H1 (cell line): Measurements from ENCODE around the gene SLC2A8. TPM values are rescaled to one million over a fixed set of nuclear protein-coding genes. Genes with fewer than 3 reads are reported as not detected.

Experiments used
- PHF8 ChIP-seq: fragments of 200-600 bp; sonication (generic); conservative IDR thresholded peaks from 2 replicates; pipeline ENCODE4 v1.7.1; 2012; ENCODE audit warnings: low read depth, mild to moderate bottlenecking, inconsistent platforms, low read length, moderate library complexity
- polyA plus RNA-seq, 7 experiments: library from polyadenylated mRNA; depleted of rRNA in 3 of 7; stranded (reverse) in 5 of 7; unstranded in 2 of 7; fragments of >200 nt in 5 of 7; fragments of 200-250 nt in 2 of 7; gene quantifications; 1 replicate in 5 of 7; 2 replicates in 1 of 7; 4 replicates in 1 of 7; pipeline versions ENCODE4 v1.2.1 to v1.2.3, GENCODE V29; 2011 to 2013; ENCODE audit warnings: missing spikeins in 2 of 7, mixed read lengths in 2 of 7
- total RNA-seq: library from RNA; stranded (reverse); fragmentation: NEBNext Ultra II Directional; extraction: Animal tissue kit (Norgen Biotek cat#: 25700); gene quantifications from 2 replicates; pipeline ENCODE4 v1.2.1, GENCODE V29; 2021

SLC2A8 gene
- total and polyA plus RNA-seq, 2 of the 8 experiments (the other 6 are each of a cell fraction or from before 2014, with no cell fraction given), result 24.6 to 36.4 TPM

GRCh38 chr9:127407492-127407843 is 10.5 kb downstream of the SLC2A8 start (continued):
- TF ChIP-seq PHF8, result no peak
- TF ChIP-seq, all 59 proteins: peak for 0
